Occipital lobe (tissue), 2 donors: ENCODE results near the gene CYP1B1. TPM values are rescaled to one million over a fixed set of nuclear protein-coding genes. Genes with fewer than 3 reads are reported as not detected.
"Not testable (repeated sequence)": the region's sequence is repeated elsewhere in the genome, so short reads cannot be mapped to it uniquely, and the experiment has no call there.

Source experiments
- DNase-seq: peaks from one replicate; lab custom pipeline; 2025; lab: John Stamatoyannopoulos, UW
- total RNA-seq: library from RNA; depleted of rRNA; stranded (reverse); fragments of >200 nt; gene quantifications from one replicate; pipeline ENCODE4 v1.2.3, GENCODE V29; 2014

The CYP1B1 gene
- total RNA-seq, 1 donor from 2014 or later, result 7.8 TPM

DNA sequence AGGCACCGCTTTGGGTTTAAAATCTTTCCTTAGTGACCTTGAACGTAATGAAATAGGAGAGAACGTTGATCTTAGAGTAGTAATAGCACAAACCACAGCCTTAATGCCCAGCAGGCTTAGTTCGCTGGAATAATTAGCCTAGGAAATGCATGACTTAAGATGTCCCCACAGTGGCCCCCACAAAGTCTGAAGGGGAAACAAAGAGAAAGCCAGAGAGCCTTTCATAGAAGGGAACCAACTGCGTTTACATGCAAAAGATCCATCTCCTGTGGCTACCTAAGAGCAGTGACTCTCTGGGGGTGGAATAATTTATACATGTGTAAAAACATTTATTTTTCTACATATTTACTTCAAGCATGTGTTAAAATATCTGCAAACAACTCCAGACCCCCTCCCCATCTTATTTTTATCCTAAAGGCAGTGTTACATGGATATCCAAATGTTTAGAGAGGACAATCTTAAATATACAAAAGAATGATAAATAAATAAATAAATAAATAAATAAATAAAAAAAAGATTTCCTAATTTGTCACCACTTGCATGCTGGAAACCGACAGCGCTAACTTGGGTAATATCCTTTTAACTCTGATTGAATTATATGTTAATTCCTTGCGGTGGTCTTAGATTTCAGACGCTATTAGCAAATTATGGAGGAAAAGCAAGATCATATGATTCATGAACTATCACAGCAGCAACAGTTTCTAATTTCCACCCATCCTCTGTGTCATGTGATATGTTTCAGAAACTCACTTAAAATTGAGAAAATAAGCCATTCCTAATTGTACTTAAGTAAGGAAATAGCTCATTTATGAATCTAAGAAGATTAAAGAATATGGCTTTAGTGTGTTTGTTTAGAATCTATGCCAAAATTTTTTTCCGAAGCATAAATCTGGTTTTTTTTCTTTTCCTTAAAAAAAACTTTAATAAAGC is 23.4 kb upstream of the CYP1B1 start:
- DNase-seq, result no peak

DNA sequence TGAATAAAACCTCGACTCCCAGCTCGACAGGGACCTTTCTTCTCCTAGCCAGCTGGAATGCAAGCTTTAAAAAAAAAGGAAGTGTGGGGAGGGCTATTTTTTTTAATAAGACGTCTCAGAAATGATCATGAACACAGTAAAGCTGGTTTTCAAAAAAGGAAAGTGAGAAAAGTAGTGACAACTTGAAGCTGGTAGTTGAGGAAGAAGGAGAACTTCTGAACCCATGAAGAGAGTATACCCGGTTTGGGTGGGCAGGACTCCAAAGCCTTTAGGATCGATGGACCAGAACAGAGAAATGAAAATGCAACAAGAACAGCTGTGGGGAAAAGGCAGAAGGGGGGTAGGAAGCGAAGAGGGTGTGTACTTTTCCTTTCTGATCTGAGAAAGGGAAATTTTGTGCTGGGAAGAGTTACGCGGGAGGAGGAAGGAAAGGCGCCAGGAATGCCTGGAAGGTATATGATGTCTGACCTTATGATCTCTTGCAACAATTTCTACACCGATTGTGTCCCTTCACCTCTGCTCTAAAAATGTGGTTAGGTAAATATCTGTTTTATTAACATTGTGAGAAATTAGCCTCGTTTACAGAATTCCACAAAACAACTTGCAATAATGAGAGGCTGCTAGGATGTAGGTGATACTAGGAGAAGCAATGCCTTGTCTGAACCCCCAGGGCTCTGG is 22.6 kb upstream of the CYP1B1 start:
- DNase-seq, result no peak

DNA sequence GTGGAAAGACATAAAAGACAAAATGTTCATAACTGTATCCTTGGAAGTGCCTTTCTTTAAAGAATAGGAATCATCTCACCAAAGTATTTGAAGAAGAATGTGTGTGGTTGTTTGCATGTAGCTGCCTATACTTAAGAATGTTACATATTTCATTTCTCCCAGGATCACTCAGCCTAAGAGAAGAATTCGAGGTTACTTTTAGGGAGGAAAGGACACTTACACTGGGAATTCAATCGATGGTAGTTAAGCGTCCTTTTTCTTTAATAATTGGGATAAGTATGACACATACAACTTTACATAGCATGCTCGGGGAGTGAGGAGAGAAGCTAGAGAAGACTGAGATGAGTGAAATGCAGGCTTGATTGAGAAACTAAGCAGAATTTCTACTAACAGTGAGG is 22.0 kb upstream of the CYP1B1 start:
- no peak for DNase-seq

DNA sequence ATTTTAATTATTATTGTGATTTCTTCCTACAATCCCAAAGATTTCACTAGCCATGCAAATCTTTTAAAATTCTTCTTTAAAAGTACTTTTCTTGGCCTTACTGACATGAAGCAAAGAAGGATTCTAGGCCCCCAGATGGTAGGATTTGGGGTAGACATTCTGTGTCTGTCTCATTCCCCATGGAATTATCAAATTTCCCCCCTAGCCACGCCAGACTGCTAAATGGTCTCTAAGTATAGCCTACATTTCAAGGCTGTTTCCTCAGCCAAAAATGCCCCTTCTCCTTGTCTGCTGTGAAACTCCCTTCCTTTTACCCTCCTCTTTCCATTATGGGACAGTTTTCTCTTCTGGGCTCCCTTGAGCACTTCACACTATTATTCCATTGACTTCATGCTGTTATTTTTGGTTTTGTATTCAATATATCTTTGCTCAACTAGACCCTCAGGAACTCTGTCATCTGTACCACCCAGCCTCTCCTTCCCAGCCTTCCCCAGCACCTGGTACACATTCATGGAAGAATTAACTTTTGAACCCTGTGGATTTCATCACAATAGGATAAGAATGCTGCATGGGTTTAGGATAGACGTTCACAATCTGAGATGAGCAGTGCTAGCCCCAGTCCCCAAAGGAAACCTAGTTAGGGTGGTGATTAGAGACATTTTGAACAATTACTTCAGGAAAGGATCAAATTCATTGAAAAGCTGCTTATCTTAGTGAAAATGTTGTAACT is 21.5 kb upstream of the CYP1B1 start:
- DNase-seq, result no peak

DNA sequence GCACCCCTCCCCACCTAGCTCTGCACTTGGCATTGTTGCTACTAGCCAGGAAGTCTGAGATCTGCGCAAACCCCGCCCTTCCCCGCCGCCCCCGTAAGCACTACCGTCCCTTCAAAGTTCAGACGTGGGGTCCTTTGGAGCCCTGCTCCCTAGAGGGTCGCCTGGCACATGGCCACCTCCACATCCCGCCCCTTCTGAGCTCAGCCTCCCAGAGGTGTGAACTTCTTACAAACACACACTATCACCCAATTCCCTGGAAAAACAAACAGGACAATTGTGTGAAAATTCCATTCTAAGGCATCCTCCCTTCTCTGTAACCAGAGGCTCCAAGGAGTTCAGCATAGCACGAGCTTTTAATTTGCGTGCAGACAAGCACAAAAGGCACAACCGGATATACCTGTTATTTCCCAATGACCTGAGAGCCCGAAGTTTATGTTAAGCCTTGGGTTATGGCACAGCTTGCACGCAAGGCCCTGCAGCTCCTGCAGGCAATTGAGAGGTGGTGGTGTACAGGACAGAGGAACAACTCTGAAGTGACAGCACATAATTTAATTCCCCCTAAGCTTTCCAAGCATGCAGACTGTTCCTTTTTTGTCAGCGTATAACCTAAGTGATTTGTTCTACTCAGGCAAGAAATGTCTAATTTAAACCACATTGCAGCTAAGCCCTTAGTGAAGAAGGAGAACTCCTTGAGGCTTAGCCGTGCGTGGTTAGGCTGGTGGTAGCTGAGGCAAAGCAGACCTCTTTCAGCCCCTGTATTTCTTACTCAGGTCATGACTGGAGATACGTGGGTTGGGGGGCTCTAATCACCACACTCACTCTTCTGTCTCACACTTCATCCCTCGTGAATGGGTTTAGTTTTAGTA is 20.3 kb upstream of the CYP1B1 start:
- DNase-seq, result no peak

DNA sequence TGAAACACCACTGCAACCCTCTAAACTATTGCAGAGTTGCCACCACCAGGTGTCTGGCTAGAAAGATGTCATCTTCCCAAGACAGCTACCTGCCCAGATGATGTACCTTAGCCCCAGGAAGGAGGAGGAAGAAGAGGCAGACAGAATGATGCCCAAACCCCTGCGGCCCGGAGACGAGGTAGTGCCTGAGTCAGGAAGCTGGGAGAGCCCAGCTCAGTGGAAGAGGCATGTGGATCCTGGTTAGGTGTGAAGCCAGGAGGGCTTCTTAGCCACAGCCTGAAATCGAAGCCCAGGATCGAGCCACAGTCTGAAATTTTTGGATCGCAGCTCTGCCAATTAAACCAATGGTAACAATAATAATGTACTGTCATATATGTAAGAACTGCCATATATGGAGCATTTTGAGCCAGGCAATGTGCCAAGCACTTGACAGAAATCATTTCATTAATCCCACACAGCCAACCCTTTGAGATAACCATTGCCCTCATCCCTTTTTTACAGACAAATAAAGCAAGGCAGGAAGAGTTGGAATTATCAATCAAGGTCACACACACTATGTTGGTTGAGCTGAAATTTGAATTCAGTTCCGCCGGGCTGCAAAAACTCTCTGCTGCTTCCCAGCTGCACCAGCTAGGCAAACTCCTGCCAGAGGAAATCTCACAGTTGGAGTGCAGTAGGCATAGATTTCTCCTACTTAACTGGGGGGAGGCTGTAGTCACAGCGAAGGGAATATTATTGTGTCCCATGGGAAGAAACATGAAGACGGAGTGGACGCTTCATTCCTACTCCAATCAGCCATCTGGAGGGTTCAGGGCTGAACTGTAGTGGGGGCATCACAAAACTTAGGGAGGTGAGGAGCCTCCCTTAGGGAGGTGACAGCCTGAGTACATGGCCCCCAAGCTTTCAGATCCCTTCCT is 19.4 kb upstream of the CYP1B1 start:
- no peak for DNase-seq

DNA sequence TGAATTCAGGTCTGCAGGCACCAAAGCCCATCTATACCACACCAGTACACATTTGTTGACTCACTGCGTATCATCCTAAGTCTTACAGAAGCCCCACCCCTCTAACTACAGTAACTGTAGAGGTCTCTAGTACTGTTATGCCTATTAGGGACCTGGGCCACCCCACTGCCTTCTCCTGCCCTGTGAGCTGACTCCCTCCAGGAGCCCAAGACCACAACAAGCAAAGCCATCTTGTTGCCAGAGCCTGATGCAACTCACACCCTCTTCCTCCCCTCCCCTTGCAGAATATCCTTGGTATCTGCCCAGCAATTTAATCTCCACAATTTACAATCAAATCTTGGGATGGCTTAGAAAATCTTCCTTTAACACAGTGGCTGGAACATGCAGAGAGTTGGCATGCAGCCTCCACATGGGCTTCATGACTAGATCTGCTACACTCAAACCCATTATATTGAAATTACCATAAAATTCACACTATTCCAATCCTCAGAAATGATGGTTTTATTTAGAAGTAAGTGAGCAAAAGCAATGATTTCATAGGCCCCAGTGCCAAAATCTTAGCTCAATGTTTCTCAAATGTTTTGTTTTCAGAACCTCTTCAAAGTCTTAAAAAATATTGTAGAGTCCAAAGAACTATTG is 17.7 kb upstream of the CYP1B1 start:
- DNase-seq, result no peak

DNA sequence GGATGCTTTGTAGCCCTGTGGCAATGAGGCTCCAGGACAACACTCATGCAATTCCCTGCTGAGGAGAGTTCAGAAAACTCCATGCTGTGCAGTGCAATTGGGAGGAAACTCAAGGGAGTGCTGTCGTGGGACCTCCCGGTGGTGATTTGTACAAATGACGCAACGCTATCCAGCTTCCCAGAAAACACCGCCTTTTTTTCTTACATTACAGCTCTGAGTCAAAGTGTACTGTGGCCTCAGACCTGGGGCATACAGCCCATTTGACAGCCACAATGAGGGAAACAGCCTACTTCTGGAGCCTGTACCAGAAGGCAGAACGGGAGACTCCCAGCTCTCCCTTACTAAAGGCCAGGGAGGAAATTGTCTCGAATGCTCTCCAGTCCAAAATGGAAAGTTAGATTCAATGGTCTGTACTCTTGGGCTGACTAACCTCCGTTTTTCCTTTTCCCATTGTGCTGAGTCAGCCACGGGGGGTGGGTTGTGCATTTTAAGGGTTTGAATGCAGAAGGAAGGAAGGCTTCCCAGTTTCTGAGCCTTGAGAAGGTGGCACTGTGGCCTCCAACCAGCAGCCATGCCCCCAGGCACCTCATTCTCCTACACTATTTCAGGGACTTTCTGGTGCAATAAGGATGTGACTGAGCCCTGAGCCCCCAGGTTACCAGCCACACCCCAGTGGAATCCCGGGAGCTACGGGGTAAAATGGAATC is 16.4 kb upstream of the CYP1B1 start:
- no peak for DNase-seq

DNA sequence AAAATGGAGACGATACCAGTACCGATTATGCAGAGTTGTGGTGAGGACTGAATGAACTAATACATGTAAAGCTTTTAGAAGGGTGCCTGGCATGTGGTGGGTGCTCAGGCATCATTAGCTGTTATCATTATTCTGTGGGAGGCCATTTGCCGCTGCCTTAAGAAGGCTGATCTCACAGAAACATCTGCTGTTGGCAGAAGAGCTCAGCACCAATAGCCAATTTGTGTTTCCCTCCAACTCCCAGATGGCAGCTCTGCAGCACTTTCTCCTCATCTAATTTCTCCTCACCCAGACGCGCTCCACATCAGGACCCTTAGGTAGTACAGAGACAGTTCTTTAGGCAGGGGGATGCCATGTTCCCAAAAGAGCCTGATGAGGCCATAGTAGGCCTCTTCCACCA is 15.8 kb upstream of the CYP1B1 start:
- DNase-seq, result no peak

DNA sequence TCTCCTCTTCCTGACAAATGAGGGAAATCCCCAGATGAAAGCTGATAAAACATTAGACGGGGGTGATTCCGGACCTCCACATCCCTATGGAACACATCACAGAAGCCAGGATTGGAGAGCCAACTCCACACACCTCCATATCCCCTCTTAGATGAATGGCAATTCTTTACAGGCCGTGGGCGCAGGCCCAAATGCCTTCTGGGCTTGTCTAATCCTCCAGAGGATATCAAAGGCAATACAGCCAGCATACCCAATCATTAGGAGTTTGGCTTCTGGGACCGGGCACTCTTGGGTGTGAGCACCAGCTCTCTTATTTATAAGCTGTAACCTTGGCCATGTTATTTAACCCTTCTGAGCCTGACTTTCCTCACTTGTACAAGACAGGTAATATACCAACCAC is 15.0 kb upstream of the CYP1B1 start:
- DNase-seq, result no peak

DNA sequence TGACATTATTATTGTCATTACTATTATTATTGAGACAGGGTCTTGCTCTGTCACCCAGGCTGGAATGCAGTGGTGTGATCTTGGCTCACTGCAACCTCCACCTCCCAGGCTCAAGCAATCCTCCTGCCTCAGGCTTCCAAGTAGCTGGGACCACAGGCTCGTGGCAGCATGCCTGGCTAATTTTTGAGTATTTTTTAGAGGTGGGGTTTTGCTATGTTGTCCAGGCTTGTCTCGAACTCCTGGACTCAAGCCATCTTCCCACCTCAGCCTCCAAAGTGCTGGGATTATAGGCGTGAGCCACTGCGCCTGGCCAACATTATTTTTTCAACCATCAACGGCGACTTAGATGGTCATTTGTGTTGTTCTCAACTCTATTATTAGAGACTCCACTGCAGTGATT is 14.3 kb upstream of the CYP1B1 start:
- not testable (repeated sequence) for DNase-seq

DNA sequence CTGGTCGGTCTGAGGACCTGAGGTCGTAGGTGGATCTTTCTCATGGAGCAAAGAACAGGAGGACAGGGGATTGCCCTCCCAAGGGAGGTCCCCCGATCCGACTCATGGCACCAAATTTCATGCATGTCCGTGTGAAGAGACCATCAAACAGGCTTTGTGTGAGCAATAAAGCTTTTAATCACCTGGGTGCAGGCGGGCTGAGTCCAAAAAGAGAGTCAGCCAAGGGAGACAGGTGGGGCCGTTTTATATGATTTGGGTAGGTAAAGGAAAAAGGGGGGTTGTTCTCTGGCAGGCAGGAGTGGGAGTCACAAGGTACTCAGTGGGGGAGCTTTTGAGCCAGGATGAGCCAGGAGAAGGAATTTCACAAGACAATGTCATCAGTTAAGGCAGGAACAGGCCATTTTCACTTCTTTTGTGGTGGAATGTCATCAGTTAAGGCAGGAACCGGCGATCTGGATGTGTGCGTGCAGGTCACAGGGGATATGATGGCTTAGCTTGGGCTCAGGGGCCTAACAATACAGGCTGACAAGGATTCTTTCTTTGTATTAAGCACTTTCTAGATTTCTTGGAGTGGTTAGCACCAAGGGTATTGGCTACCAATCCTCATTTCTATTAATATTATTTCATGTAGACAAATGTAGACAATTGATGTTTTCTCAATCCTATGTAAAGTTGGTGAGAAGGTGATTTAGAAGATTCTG is 10.2 kb upstream of the CYP1B1 start:
- DNase-seq, result not testable (repeated sequence)

DNA sequence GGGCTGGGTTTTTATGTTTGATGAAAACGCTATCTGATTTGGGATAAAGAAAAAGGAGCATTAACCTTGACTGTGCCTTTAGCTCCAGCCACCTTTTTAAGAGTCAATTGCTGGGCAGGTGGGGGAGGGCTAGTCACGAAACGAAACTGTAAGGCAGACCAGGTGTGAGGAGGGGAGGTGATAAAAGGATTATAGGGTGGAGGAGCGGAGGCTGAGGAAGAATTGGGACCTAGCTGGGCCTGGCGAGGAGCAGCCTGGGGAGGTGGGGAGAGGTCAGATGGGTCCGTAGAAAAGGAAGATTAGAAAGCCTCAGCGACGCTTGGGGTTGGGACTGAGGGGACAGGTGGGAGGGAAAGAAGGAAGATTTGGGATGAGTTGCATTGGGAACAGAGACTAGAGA is 8.6 kb upstream of the CYP1B1 start:
- not testable (repeated sequence) for DNase-seq

DNA sequence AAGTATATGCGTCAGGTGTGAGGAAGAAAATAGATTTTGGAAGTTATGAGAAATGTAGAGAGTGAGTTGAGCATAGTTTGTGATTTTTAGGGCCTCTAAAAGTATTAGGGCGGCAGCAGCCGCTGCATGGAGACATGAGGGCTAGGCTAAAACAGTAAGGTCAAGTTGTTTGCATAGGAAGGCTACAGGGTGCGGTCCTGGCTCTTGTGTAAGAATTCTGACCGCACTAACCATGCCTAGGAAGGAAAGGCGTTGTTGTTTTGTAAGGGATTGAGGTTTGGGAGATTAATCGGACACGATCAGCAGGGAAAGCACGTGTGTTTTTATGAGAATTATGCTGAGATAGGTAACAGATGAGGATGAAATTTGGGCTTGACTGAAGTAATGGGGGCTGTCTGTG is 6.8 kb upstream of the CYP1B1 start:
- DNase-seq, result not testable (repeated sequence)

DNA sequence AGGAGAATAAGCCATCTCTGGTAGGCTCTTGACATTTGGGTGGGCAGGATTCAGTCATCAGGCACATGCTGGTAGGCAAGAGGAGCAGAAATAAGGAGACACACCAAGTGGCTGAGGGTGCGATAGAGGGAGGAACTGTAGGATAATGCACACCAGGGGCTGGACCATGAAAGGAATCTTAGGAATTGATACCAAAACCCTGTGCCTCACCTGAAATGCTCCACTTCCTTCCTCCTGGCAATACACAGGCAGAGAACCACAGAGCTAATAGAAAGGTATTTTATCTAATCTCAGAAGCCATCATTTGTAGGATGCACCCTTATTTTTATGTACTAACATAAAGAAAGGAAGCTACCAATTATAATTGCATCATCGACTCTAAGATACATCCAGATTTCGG is 4.4 kb upstream of the CYP1B1 start:
- DNase-seq, result no peak

DNA sequence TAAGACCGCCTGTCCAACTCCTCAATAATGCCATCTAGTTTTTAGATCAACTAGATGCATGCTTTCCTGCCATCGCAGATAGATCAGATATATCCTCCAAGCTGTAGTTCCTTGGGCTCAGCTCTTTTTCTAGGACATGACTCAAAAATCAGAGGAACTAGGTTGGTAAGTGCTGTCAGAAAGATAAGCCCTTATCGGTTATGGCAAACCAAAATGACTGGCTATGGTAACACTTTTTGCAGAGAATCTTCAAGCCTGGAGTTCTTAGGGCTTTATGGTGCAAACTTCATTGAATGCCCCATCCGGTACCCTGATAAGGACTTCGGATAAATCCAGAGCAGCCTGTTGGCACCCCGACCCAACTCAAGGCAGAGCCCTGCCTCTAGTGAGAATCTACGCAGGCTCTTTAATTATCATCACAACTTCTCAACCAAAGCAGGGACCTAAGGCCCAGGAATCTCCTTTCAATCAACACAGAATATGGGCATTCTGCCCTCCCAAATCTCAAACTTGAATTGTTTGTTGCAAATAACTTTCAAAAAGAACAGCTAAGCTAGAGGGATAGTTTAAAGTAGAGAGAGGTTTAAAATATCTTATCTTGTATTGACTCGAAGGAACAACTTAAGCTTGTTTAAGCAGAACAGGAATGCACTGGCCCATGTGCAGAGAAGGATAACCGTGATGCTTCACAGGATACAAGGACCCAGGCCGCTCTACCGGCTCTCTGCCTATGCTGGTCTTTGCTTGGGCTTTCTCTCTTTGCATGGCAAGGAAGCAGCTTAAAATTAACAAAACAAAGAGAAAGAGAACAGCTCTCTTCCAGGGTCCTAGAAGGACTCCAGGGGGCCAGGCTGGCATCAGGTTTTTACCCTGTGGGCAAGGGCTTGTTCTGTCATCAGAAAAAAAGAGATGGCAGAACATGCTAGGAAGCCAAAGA is 3.4 kb upstream of the CYP1B1 start:
- no peak for DNase-seq

DNA sequence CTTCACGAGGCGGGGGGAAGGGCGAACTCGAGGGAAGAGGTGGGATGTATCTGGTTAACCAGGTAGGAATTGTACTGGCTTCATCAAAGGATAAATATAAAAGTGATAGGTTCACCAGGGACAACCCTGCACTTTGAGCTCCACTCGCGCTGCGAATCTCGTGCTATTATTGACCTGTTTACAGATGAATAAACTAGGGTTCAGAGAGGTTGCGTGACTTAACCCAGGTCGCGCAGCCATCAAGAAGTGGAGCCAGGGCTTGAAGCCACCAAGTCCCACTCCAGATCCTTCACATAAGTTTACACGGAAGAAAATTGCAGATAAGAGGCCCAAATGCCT is 1.4 kb upstream of the CYP1B1 start:
- no peak for DNase-seq
